Thyroid gland (tissue), 4 donors: ENCODE results near the gene OR6B1. TPM values are rescaled to one million over a fixed set of nuclear protein-coding genes. Genes with fewer than 3 reads are reported as not detected.
"Not testable (repeated sequence)": the region's sequence is repeated elsewhere in the genome, so short reads cannot be mapped to it uniquely, and the experiment has no call there.

Experiments
- DNase-seq, 2 donors: peaks; one replicate each; pipeline ENCODE4 v3.0.0-alpha.2; 2019
- H3K27ac ChIP-seq, 3 donors: fragments of 200-600 bp; sonication (generic); 1 replicate in 2 of 3; 2 replicates in 1 of 3; pipeline ENCODE4 v1.5.1; 2016 to 2019; ENCODE audit warnings: mild to moderate bottlenecking in 1 of 3, moderate library complexity in 1 of 3
- H3K27me3 ChIP-seq: fragments of 200-600 bp; sonication (generic); one replicate; pipeline ENCODE4 v1.5.1; 2019
- H3K36me3 ChIP-seq, 2 donors: fragments of 200-600 bp; sonication (generic); one replicate each; pipeline ENCODE4 v1.5.1; 2016 to 2019
- H3K4me1 ChIP-seq, 2 donors: fragments of 200-600 bp; sonication (generic); one replicate each; pipeline ENCODE4 v1.5.1; 2017 to 2019
- H3K4me3 ChIP-seq, 3 donors: fragments of 200-600 bp; sonication (generic); replicated peaks in 1 of 3; 1 replicate in 2 of 3; 2 replicates in 1 of 3; pipeline ENCODE4 v1.5.1; 2016; ENCODE audit warnings: mild to moderate bottlenecking in 1 of 3
- H3K9me3 ChIP-seq: fragments of 200-600 bp; sonication (generic); one replicate; pipeline ENCODE4 v1.5.1; 2017
- CTCF ChIP-seq, 6 experiments: fragments of 200-600 bp in 3 of 6; fragments of 450-650 bp in 3 of 6; sonication (generic) in 3 of 6; IDR thresholded peaks; one replicate each; pipeline ENCODE4 v1.5.1; 2016 to 2019; ENCODE audit warnings: antibody characterized with exemption in 6 of 6, mild to moderate bottlenecking in 2 of 6, inconsistent platforms in 1 of 6, moderate library complexity in 1 of 6
- POLR2A ChIP-seq, 2 donors: fragments of 450-650 bp; IDR thresholded peaks; one replicate each; pipeline ENCODE4 v1.6.1; 2017; ENCODE audit warnings: antibody characterized with exemption in 2 of 2, mild to moderate bottlenecking in 2 of 2, moderate library complexity in 1 of 2
- WGBS, 2 donors: methylation state at CpG; one replicate each; pipeline ENCODE4 v1.1.5; 2017; 5-methylcytosine and 5-hydroxymethylcytosine counted together
- intact Hi-C: fragments of 100-400 bp; cut with DNase I; formaldehyde crosslinking; loops from one replicate; pipeline ENCODE4 v1.15.1; 2023
- total RNA-seq, 4 donors: library from RNA; depleted of rRNA; stranded (reverse); fragments of >200 nt; gene quantifications; one replicate each; pipeline ENCODE4 v1.2.3, GENCODE V29; 2016

OR6B1 gene
- total RNA-seq, 4 donors from 2014 or later: not detected

- no peaks in the 10 kb centered on the region for H3K27me3 ChIP-seq
- TF ChIP-seq POLR2A (IDR thresholded peaks at IDR 0.05): no peak
- TF ChIP-seq CTCF (IDR thresholded peaks at IDR 0.05): no peak
- no peak overlapping the region for H3K27ac ChIP-seq
- no peaks in the 10 kb centered on the region for H3K36me3 ChIP-seq
- WGBS, 2 donors: 63 to 64% methylated on average over 1 of the region's 1 CpG
- no peaks in the 10 kb centered on the region for H3K4me1 ChIP-seq
- intact Hi-C loops: no loop called here
- no peak for DNase-seq
- no peaks in the 10 kb centered on the region for H3K9me3 ChIP-seq
- H3K4me3 ChIP-seq: no peak overlapping the region
Observed at GRCh38 chr7:144037414-144038035, 37.4 kb downstream of the OR6B1 start.

GRCh38 chr7:144038887-144039286 is 38.8 kb downstream of the OR6B1 start:
- intact Hi-C loops: no loop called here
- Histone ChIP-seq H3K27me3 (no peaks in the 10 kb centered on the region), H3K4me1 (no peaks in the 10 kb centered on the region), H3K4me3 (no peak overlapping the region), H3K27ac (no peak overlapping the region), H3K9me3 (no peaks in the 10 kb centered on the region), H3K36me3 (no peaks in the 10 kb centered on the region)
- no peak for DNase-seq
- 39 to 41% methylated on average over 4 of the region's 4 CpGs for WGBS, 2 donors
- no peak for TF ChIP-seq POLR2A (IDR thresholded peaks at IDR 0.05)
- TF ChIP-seq CTCF (IDR thresholded peaks at IDR 0.05): no peak

- no peak for DNase-seq
- WGBS, 2 donors: 65 to 75% methylated on average over 1 of the region's 1 CpG
- no peaks in the 10 kb centered on the region for H3K9me3 ChIP-seq
- no peaks in the 10 kb centered on the region for H3K27me3 ChIP-seq
- no peak within 1 kb of the TSS for H3K4me3 ChIP-seq
- no peak for TF ChIP-seq POLR2A (IDR thresholded peaks at IDR 0.05)
- TF ChIP-seq CTCF (IDR thresholded peaks at IDR 0.05): no peak
- H3K36me3 ChIP-seq: no peaks in the 10 kb centered on the region
- no peaks in the 10 kb centered on the region for H3K4me1 ChIP-seq
- H3K27ac ChIP-seq: no peak within 1 kb of the TSS
- intact Hi-C loops: no loop called here
Observed at GRCh38 chr7:144048648-144049047, 48.5 kb downstream of the OR6B1 start, which contains the start of gene OR2A5. OR2A5 (plus strand) TSS chr7:144048948; CDS start chr7:144050402, 1,454 bp downstream.

GRCh38 chr7:144049491-144049890 is 49.4 kb downstream of the OR6B1 start:
- Histone ChIP-seq H3K4me1 (no peaks in the 10 kb centered on the region), H3K9me3 (no peaks in the 10 kb centered on the region), H3K27me3 (no peaks in the 10 kb centered on the region), H3K27ac (no peak overlapping the region), H3K4me3 (no peak overlapping the region), H3K36me3 (no peaks in the 10 kb centered on the region)
- no peak for DNase-seq
- WGBS, 2 donors: 61 to 82% methylated on average over 2 of the region's 2 CpGs
- intact Hi-C loops: no loop called here
- TF ChIP-seq POLR2A (IDR thresholded peaks at IDR 0.05) (no peak), CTCF (IDR thresholded peaks at IDR 0.05) (no peak)

- 70 to 77% methylated on average over 3 of the region's 3 CpGs for WGBS, 2 donors
- Histone ChIP-seq H3K27ac (no peak overlapping the region), H3K36me3 (no peaks in the 10 kb centered on the region), H3K9me3 (no peaks in the 10 kb centered on the region), H3K4me1 (no peaks in the 10 kb centered on the region), H3K4me3 (no peak overlapping the region), H3K27me3 (no peaks in the 10 kb centered on the region)
- DNase-seq: no peak
- TF ChIP-seq POLR2A (IDR thresholded peaks at IDR 0.05) (no peak), CTCF (IDR thresholded peaks at IDR 0.05) (no peak)
- intact Hi-C loops: no loop called here
Observed at GRCh38 chr7:144050093-144050492, 50.0 kb downstream of the OR6B1 start.

GRCh38 chr7:144050884-144051283 is 50.8 kb downstream of the OR6B1 start:
- 94 to 97% methylated on average over 8 of the region's 8 CpGs for WGBS, 2 donors
- intact Hi-C loops: not testable (repeated sequence)

More at GRCh38 chr7:144050884-144051283, 50.8 kb downstream of the OR6B1 start:
- H3K27ac ChIP-seq, H3K4me1 ChIP-seq, H3K27me3 ChIP-seq, DNase-seq, H3K4me3 ChIP-seq, H3K9me3 ChIP-seq, H3K36me3 ChIP-seq: not testable (repeated sequence)
